ENCODE results near the gene ACSS2. TPM values are rescaled to one million over a fixed set of nuclear protein-coding genes. Genes with fewer than 3 reads are reported as not detected.

The ACSS2 gene
- total RNA-seq, 1 experiment from 2014 or later: 25.4 TPM

DNA sequence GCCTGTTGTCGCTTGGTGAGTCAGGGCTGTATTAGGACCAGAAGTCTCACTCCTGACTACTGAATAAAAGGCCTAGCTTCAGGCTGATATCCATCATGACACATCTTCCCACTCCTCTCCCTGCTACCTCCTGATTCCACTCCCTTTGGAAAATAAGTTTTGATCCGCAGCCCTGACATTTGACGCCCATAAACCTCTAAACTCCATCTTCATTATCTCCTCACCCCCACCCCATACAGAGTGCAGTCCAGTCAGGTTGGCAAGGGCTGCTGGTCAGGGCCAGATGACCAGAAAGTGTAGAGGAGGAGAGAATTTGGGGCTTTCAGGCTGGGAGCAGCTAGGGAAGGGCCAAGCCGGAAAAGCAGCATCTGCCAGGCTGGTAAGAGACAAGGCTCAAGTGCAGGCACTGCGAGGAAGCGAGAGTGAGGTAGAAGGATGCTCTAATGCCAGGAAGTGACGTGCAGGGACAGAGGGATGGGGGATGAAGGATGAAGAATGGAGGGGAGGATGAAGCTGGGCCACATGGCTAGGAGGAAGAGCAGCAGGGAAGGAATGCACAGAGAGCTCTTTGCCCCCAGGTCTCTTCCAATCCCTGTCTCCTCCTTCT, 5.0 kb upstream of the ACSS2 start:
- BruUV-seq (replicated peaks): no TSS peak
- CTCF ChIA-PET: interaction anchor here (0.5 kb wide), 1 partner anchor 19 kb away, joined by 6 read pairs; no protein-coding TSS in a partner anchor
- Histone ChIP-seq H3K36me3 (ENCODE audit: control insufficient read depth, insufficient read depth, low read length) (no peaks in the 10 kb centered on the region), H3K9me3 (ENCODE audit: control insufficient read depth, insufficient read depth, low read depth, low read length) (no peaks in the 10 kb centered on the region), H3K27me3 (ENCODE audit: control insufficient read depth, insufficient read depth, low read length) (no peaks in the 10 kb centered on the region), H3K27ac (ENCODE audit: low read length) (no peak overlapping the region), H3K4me1 (ENCODE audit: control insufficient read depth, insufficient read depth, low read length) (peaks cover 12% of the 10 kb centered on the region), H3K4me3 (ENCODE audit: low read depth in 2 of 2, low read length in 2 of 2) (peak overlapping the region in 1 of 2 experiments; percentile 67; a peak in 3 of 4 replicates)
- no peak for TF ChIP-seq SIN3A (IDR thresholded peaks at IDR 0.05; ENCODE audit: borderline replicate concordance, insufficient read depth, low read depth, low read length)
- TF ChIP-seq, protein P1, sequence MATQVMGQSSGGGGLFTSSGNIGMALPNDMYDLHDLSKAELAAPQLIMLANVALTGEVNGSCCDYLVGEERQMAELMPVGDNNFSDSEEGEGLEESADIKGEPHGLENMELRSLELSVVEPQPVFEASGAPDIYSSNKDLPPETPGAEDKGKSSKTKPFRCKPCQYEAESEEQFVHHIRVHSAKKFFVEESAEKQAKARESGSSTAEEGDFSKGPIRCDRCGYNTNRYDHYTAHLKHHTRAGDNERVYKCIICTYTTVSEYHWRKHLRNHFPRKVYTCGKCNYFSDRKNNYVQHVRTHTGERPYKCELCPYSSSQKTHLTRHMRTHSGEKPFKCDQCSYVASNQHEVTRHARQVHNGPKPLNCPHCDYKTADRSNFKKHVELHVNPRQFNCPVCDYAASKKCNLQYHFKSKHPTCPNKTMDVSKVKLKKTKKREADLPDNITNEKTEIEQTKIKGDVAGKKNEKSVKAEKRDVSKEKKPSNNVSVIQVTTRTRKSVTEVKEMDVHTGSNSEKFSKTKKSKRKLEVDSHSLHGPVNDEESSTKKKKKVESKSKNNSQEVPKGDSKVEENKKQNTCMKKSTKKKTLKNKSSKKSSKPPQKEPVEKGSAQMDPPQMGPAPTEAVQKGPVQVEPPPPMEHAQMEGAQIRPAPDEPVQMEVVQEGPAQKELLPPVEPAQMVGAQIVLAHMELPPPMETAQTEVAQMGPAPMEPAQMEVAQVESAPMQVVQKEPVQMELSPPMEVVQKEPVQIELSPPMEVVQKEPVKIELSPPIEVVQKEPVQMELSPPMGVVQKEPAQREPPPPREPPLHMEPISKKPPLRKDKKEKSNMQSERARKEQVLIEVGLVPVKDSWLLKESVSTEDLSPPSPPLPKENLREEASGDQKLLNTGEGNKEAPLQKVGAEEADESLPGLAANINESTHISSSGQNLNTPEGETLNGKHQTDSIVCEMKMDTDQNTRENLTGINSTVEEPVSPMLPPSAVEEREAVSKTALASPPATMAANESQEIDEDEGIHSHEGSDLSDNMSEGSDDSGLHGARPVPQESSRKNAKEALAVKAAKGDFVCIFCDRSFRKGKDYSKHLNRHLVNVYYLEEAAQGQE (IDR thresholded peaks at IDR 0.05; ENCODE audit: insufficient read depth in 1 of 2, low read depth in 2 of 2, low read length in 1 of 2): no peak
- no peak for TF ChIP-seq TCF7L2 (IDR thresholded peaks at IDR 0.05; ENCODE audit: low read depth, low read length)
- TF ChIP-seq POLR2AphosphoS5 (IDR thresholded peaks at IDR 0.05; ENCODE audit: low read depth, low read length): no peak
- TF ChIP-seq, protein P2, sequence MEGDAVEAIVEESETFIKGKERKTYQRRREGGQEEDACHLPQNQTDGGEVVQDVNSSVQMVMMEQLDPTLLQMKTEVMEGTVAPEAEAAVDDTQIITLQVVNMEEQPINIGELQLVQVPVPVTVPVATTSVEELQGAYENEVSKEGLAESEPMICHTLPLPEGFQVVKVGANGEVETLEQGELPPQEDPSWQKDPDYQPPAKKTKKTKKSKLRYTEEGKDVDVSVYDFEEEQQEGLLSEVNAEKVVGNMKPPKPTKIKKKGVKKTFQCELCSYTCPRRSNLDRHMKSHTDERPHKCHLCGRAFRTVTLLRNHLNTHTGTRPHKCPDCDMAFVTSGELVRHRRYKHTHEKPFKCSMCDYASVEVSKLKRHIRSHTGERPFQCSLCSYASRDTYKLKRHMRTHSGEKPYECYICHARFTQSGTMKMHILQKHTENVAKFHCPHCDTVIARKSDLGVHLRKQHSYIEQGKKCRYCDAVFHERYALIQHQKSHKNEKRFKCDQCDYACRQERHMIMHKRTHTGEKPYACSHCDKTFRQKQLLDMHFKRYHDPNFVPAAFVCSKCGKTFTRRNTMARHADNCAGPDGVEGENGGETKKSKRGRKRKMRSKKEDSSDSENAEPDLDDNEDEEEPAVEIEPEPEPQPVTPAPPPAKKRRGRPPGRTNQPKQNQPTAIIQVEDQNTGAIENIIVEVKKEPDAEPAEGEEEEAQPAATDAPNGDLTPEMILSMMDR (IDR thresholded peaks at IDR 0.05): no peak
- POLR2A ChIA-PET: no interaction called here
- DNase-seq (ENCODE audit: low read depth, low spot score): no peak
- no peak for ATAC-seq
- intact Hi-C loops (cut with micrococcal nuclease; ENCODE audit: unreplicated experiment) (loop anchor here (10.0 kb wide), 1 partner anchor 223 kb away; the partner anchor contains the start of gene TRPC4AP), in situ Hi-C loops (cut with HindIII; ENCODE audit: low pct_unique_long_range_greater_than_20kb, low sequenced_read_pairs) (no loop called here)

DNA sequence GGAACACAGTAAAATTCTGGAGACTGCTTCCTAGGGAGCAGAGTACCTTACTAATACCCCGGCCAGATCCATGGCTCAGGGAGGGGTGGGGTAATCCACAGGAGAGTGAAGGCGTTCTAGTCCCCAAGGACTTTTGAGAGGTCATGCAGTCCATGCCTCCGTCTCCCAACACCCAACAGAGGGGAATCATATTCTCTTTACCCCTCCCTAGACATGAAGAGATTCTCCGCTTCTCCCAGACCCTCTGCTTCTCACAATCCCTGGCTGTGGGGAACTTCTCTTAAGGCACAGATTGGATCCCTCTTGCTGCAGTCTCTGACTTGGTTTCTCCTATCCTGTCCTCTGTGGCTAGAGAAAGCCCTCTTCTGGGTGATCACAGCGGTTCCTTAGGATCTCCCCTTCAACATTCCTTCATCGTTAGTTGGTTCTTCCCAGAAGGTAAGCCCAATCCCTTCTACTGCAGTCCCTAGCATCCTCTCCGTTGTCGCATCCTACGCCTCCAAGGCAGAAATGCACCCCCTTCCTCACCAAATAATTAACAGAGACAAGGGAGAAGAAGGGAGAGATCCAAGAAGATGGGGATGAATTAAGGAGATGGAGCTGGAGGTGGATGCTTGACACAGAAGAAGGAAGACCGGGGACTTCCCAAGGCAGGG, 4.3 kb upstream of the ACSS2 start:
- in situ Hi-C loops (cut with HindIII; ENCODE audit: low pct_unique_long_range_greater_than_20kb, low sequenced_read_pairs) (no loop called here), intact Hi-C loops (cut with micrococcal nuclease; ENCODE audit: unreplicated experiment) (loop anchor here (10.0 kb wide), 1 partner anchor 223 kb away; the partner anchor contains the start of gene TRPC4AP)
- Histone ChIP-seq H3K4me3 (ENCODE audit: low read depth in 2 of 2, low read length in 2 of 2) (peak overlapping the region; percentile 62 to 67), H3K36me3 (ENCODE audit: control insufficient read depth, insufficient read depth, low read length) (no peaks in the 10 kb centered on the region), H3K9me3 (ENCODE audit: control insufficient read depth, insufficient read depth, low read depth, low read length) (no peaks in the 10 kb centered on the region), H3K27me3 (ENCODE audit: control insufficient read depth, insufficient read depth, low read length) (no peaks in the 10 kb centered on the region), H3K4me1 (ENCODE audit: control insufficient read depth, insufficient read depth, low read length) (peaks cover 12% of the 10 kb centered on the region), H3K27ac (ENCODE audit: low read length) (peak overlapping the region; percentile 75)
- TF ChIP-seq, protein P2 (IDR thresholded peaks at IDR 0.05): no peak
- TF ChIP-seq, protein P1 (IDR thresholded peaks at IDR 0.05; ENCODE audit: insufficient read depth in 1 of 2, low read depth in 2 of 2, low read length in 1 of 2): no peak
- TF ChIP-seq TCF7L2 (IDR thresholded peaks at IDR 0.05; ENCODE audit: low read depth, low read length) (no peak), POLR2AphosphoS5 (IDR thresholded peaks at IDR 0.05; ENCODE audit: low read depth, low read length) (no peak), SIN3A (IDR thresholded peaks at IDR 0.05; ENCODE audit: borderline replicate concordance, insufficient read depth, low read depth, low read length) (no peak)
- ChIA-PET POLR2A (no interaction called here), CTCF (interaction anchor here (0.5 to 1.2 kb wide), 3 partner anchors 20 to 273 kb away, joined by 3 to 6 read pairs (median 3); no protein-coding TSS in a partner anchor)
- no peak for ATAC-seq
- TSS peak; percentile 69 for BruUV-seq (replicated peaks)
- no peak for DNase-seq (ENCODE audit: low read depth, low spot score)
